NT2/D1 (cell line): Measurements from ENCODE around the gene RNF141.

Experiments
- SUZ12 ChIP-seq: IDR thresholded peaks from 2 replicates; pipeline ENCODE4 v1.6.1; 2011; ENCODE audit not compliant: insufficient read length, insufficient read depth; ENCODE audit errors: extremely low read depth
- YY1 ChIP-seq: IDR thresholded peaks from 2 replicates; pipeline ENCODE4 v1.6.1; 2011; ENCODE audit not compliant: insufficient read length, insufficient read depth
- ZNF274 ChIP-seq: IDR thresholded peaks from 2 replicates; pipeline ENCODE4 v1.6.1; 2011; ENCODE audit warnings: mild to moderate bottlenecking, low read depth, low read length

DNA sequence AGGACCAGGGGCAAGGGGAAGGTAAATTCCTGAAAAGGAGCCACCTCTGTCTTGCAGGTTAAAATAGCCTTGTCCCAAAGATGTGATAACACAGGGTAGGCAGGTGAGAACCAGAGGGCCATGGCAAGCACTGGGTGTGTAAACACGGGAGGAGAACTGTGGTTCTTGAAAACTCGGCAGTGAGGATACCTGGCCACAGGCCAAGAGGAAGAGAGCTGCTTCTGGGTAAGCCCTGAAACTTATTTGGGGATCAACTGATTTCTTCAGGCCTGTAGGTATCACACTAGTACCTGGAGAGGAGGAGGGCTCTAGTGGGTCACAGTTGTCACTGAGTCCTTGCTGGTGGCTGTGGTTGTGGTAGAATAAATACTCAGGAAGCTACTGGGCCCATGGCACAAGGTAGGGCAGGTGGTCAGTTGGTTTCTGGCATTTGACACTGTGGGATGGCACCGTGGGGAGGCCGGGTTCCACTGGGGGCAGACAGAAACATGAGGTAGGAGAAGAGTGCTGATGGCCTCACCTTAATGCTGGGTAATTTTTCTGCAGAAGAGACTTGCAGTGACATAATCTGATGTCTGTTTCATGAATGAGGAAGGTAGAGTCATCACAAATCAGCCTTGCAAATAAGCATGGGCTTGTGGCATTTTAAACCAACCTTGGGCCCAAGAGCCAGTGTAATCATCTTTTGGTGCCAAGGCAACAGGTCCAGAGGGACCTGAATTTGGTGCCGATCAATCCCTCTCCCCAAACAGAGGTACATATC, 63.9 kb downstream of the RNF141 start:
- TF ChIP-seq YY1 (no peak), ZNF274 (no peak), SUZ12 (no peak)
